Measurements from ENCODE around the gene ZNF862. TPM values are rescaled to one million over a fixed set of nuclear protein-coding genes. Genes with fewer than 3 reads are reported as not detected.

Gene ZNF862
- polyA plus RNA-seq, 3 donors = 19.9 to 24.6 (median 19.9) TPM

DNA sequence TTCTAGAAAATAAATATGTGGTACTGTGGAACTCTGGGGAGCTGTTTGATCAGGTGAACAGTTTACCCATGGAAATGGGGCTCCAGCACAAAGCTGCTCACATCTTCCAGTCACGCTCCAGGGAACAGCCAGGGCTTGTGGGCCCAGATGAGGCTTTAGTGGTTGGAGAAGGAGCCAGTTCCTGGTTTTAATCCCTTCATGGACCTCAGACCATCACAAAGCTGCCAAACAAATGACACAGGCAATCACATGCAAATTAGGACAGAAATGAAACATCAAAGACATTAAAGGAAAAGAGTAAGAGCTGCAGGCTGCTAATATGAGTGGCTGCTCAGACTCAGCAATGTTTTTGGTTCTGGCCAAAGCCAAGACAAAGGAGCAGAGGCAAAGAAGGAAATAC is 33.4 kb downstream of the ZNF862 start:
- DNase-seq (ENCODE audit: extremely low read depth in 1 of 11, low read depth in 9 of 11, low spot score in 4 of 11) = no peak

GRCh38 chr7:149872419-149873073 is 34.4 kb downstream of the ZNF862 start:
- DNase-seq (ENCODE audit: extremely low read depth in 1 of 11, low read depth in 9 of 11, low spot score in 4 of 11) = peak; percentile 52 to 86 (median 72)

- peak; percentile 68 to 91 (median 88) for DNase-seq (ENCODE audit: extremely low read depth in 1 of 11, low read depth in 9 of 11, low spot score in 4 of 11)
These were observed 35.1 kb downstream of the ZNF862 start, which contains the start of gene ATP6V0E2 for GRCh38 chr7:149873074-149873969. ATP6V0E2 (plus strand) TSS chr7:149873969; CDS start chr7:149874066, 97 bp downstream.

DNA sequence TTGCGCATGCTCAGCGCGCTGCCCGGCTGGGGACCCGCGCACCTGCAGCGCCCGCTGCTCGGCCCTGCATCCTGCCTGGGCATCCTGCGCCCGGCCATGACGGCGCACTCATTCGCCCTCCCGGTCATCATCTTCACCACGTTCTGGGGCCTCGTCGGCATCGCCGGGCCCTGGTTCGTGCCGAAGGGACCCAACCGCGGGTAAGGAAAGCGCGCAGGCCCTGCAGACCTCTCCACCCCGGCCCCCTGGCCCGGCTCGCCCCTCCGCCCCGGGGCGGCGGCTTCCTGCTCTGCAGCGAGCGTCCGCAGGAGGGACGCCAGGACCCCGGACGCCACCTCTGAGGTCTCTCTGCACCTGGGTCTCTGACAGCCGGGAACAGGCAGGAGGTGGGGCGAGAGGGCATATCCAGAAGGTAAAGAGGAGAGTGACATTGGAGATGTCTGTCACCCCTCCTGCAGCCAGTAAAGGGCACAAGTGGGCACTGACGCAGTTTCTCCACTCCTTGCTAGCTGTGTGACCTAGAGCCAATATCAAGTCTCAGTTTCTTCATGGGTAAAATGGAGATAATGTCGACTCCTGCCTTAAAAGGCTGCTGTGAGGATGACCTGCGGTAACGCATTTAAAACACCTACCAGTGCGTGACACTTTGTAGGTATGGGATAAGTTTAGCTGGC is 35.9 kb downstream of the ZNF862 start:
- no peak for DNase-seq (ENCODE audit: extremely low read depth in 1 of 11, low read depth in 9 of 11, low spot score in 4 of 11)

DNA sequence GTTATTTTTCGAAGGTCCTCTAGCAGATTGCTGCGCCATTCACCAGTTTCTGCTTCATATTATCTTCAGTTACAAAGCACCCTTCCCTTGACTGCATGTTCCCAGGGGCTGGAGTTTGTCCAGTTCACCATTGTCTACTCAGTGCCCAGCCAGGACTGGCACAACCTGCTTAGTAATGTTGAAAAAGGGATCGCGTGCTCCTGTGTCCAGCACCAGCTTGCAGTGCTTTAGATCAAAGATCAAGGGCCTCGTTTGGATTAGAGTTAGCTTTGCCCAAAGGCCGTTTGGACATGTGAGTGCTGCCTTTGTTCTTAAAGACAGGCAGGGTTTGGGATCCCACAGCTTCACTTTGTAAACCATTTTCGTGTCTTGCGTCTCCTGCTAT is 36.5 kb downstream of the ZNF862 start:
- no peak for DNase-seq (ENCODE audit: extremely low read depth in 1 of 11, low read depth in 9 of 11, low spot score in 4 of 11)

DNA sequence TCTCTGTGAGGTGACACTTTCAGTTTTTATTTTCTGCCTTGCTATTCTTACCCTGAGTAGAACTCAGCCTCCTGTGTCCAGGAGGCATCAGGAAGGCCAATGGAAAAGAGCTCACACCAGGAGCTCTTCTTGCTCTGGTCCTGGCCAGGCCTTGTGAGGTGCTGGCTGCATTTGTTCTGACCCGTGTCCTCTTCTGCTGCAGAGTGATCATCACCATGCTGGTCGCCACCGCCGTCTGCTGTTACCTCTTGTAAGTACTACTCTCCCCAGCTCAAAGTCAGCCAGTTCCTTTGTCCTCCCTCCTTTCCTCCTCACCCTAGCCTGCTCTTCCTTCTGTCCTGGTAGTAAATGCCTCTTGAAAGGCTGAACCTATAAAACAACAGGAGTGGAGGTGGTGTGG is 37.2 kb downstream of the ZNF862 start:
- no peak for DNase-seq (ENCODE audit: extremely low read depth in 1 of 11, low read depth in 9 of 11, low spot score in 4 of 11)

DNA sequence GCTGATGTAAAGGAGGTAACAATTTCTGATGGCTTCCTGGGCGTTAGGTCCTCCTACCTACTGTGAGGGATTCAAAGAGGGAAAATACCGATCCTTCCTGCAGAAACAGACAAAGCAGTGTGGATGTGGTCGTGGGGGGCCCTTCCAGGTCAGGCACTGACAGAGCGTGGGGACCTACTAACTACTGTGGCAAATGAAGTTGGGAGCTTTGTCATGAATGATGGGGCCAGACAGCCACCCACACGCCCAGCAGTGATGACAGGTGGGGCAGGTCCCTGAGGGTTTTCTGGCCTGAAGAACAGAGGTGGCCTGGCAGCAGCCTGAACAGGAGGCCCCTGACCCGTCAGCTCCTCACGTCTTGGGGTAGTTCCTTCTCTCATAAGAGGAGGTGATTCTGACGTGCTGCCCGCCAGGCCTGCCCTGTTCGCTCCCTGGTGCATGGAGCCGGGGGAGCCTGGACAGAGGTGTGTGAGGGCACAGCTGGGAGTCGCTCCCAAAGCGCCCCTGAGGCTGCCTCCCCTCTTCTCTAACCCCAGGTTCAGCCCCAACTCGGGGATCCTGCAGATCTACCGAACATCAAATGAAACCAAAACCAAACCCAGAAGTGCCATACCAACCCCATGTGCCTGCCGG is 39.8 kb downstream of the ZNF862 start:
- DNase-seq (ENCODE audit: extremely low read depth in 1 of 11, low read depth in 9 of 11, low spot score in 4 of 11) = no peak

DNA sequence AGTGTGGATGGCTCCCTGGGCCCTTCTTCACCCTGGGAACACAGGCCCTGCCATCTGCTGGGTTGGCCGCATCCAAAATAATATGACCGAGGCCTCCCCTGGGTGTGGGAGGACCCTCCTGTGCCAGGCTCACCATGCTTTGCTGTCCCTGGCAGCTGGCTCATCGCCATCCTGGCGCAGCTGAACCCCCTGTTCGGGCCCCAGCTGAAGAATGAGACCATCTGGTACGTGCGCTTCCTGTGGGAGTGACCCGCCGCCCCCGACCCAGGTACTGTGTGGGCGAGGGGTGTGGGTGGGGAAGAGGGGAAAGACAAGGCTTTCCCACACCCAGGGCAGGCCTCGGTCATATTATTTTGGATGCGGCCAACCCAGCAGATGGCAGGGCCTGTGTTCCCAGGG is 40.3 kb downstream of the ZNF862 start:
- no peak for DNase-seq (ENCODE audit: extremely low read depth in 1 of 11, low read depth in 9 of 11, low spot score in 4 of 11)

DNA sequence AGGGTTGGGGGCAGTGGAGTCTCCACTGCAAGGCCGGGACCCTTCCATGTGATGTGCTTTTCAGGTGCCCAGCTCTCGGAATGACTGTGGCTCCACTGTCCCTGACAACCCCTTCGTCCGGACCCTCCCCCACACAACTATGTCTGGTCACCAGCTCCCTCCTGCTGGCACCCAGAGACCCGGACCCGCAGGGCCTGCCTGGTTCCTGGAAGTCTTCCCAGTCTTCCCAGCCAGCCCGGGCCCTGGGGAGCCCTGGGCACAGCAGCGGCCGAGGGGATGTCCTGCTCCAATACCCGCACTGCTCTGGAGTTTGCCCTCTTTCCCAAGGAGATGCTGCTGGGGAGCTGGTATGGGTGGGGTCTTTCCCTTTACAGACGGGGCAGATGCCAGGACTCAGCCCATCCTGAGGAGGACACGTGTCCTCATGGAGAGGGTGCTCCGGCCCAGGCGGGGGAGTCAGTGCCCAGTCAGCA is 41.1 kb downstream of the ZNF862 start:
- no peak for DNase-seq (ENCODE audit: extremely low read depth in 1 of 11, low read depth in 9 of 11, low spot score in 4 of 11)

DNA sequence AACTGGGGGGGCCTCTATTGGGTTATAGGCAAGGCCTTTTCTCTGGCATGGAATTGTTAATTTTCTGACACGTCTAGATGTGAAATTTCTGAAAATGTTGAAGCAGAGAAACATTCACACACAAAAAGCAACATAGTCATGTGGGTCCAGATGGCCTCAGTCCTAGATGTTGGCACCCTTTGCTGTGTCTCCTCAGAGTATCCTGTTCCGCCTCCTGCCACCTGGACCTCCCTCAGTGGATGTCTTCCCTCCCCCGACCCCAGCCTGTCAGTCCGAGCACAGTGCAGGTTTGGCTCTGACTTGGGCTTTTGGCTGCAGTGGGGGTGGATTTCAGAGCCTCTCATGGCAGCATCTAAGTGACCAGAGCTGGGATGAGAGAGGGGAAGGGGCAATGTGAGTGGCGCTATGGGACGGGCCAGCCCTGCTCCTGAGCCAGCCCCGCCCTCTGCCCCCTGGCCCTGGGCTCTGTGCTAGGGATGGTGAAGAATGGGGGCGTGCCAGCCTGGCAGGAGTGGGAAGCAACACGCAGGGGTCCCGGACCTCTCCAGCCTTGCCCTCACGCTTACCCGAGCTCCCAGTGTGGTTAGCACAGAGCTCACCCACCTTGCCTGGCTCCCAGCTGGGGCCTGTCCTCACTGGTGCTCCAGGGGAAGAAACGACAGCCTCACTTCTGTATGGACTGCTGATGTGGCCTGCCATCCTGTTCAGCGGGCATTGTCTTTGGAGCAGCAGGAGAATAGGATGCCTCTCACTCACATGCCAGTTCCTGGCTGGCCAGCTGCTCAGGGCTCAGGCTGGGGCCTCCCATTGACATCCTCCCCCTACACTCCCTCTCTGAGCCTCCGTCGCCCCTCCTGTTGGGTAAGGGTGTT is 41.8 kb downstream of the ZNF862 start:
- DNase-seq (ENCODE audit: extremely low read depth in 1 of 11, low read depth in 9 of 11, low spot score in 4 of 11) = no peak

GRCh38 chr7:149880638-149881311 is 42.6 kb downstream of the ZNF862 start:
- DNase-seq (ENCODE audit: extremely low read depth in 1 of 11, low read depth in 9 of 11, low spot score in 4 of 11) = no peak

DNA sequence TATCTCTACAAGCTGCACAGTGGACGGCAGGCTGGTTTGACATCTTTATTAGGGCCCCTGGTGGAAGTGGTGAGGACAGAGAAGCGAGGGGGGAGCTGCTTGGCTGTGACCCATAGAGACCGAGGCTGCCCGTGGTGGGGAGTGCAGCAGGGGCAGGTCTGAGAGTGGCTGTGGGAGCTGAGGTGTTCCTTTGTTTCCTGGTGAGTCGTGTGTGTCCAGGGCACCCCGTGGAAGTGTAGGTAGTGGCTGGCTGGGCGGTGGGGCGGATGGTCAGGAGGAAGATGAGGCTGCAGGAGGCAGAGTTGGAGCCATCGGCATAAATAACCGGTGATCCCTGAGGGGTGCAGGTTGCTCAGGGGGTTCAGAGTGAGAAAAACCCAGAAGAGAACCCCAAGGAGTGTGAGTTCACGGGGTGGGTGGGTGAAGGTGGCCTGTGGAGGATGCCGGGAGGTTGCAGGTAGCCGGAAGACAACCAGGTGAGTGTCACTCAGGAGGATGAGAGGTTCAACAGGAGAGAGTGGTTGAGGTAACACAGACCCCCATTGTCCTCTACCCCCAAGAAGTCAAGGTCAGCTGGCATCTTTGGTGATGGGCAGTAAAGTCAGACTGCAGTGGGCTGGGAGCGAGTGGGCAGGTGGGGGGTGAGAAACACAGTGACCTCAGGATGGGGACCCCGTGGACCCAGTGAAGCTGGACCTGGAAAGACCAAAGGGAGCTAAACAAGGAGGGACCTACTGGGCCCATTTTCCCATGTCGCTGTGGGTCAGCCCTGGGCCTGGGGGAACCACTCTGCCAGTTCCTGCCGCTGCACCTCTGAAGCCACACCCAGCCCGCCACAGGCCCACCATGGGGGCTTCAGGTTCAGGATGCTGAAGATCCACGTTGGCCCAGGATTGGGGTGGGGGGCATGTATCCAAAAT is 43.4 kb downstream of the ZNF862 start:
- no peak for DNase-seq (ENCODE audit: extremely low read depth in 1 of 11, low read depth in 9 of 11, low spot score in 4 of 11)

DNA sequence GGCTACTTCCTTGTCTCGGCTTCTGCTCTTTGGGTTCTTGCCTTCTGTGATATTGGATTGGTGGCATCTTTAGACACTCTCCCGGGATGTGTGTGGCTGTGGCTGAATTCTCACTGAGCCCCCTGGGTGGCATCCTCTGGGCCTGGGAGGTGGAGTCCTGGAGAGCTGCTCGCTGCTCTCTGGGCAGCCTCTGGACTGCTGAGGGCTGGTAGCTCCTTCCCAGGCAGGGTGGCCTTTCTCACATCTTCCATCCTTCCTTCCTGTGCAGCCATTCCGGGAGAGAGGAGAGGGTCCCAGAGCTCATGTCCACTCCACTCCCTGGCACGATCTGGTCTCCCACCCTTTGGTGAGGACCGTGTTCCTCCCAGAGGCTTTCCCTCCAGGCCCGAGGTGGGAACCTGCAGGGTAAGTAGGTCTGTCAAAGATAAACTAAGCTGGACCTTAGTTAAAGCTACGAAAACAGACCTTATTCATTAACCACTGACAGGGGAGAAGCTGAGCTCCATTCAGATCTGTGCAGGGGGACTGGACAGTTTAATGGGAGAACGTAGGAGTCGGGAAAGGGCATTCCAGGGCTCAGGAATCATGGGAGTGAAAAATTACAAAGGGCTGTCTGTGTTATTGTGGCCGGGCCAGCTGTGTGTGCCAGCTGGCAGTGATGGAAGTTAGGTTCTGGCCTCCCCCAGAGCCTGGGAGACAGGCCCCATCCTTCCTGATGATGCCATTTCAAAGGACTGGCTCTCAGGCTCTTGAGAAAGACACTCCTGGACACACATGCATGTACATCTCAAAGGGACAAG is 44.3 kb downstream of the ZNF862 start:
- DNase-seq (ENCODE audit: extremely low read depth in 1 of 11, low read depth in 9 of 11, low spot score in 4 of 11) = peak in 1 of 11 donors; percentile 30

DNA sequence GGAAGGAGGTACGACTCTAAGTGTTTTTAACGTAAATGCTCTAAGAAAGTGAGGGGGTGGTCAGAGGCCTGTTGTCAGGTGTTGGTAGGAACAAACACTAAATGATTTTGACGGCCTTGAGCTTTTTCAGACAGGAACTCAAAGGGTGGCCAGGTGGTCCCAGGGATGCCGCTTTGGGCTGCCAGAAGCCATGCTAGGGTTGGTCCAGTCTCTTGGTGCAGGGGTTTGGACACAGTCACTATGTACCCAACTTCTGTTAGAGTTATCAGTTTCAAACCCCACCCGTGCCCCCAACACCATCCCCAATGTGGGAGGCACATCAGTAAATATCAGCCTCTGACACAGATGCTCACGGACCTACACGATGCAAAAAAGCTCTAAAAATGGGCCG is 44.9 kb downstream of the ZNF862 start:
- no peak for DNase-seq (ENCODE audit: extremely low read depth in 1 of 11, low read depth in 9 of 11, low spot score in 4 of 11)

DNA sequence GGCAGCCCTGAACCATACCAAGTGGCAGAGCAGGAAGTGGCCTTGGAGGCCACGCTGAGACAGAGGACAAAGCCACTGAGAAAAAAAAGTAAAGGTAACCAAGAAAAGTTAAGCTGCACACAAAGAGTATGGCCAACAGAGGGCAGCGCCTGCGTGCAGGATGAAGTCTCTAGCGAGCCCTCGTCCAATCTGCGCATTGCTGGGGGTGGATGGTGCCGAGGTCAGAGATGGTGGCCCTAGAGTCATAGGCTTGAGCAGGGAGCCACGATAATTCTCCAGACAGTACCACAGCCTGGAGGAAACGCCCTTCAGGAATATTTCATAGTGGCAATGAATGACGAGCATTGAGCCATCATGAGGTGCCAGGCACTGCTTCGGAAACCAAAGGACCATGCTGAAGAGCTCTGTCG is 45.3 kb downstream of the ZNF862 start:
- DNase-seq (ENCODE audit: extremely low read depth in 1 of 11, low read depth in 9 of 11, low spot score in 4 of 11) = peak in 6 of 11 donors; percentile 19 to 50 (median 36)

- DNase-seq (ENCODE audit: extremely low read depth in 1 of 11, low read depth in 9 of 11, low spot score in 4 of 11) = no peak
These were observed 45.8 kb downstream of the ZNF862 start for GRCh38 chr7:149884016-149884415.

Data from renal cortex interstitium (tissue), 11 donors.